ENCODE measurements around the gene NIP7. TPM values are rescaled to one million over a fixed set of nuclear protein-coding genes. Genes with fewer than 3 reads are reported as not detected.
"Not testable (repeated sequence)": the region's sequence is repeated elsewhere in the genome, so short reads cannot be mapped to it uniquely, and the experiment has no call there.

NIP7 gene
- total and polyA plus RNA-seq, 9 of the 15 experiments (the other 6 are each of a cell fraction or from before 2014, with no cell fraction given), result 28.9 to 85.5 (median 72.5) TPM

- TF ChIP-seq ZNF224 (CRISPR knock-in tag; IDR thresholded peaks at IDR 0.05) (no peak), PCBP1 (IDR thresholded peaks at IDR 0.05; ENCODE audit: low read depth, low read length, poor library complexity, severe bottlenecking) (no peak), E2F3 (CRISPR knock-in tag; IDR thresholded peaks at IDR 0.05) (no peak), RCOR1 (IDR thresholded peaks at IDR 0.05; ENCODE audit: borderline replicate concordance in 1 of 2, low read depth in 2 of 2, low read length in 2 of 2) (peak in 1 of 2 experiments; percentile 51; a peak in 1 of 4 replicates), CREBBP (IDR thresholded peaks at IDR 0.05; ENCODE audit: low read depth, low read length) (no peak), ZNF444 (CRISPR knock-in tag; IDR thresholded peaks at IDR 0.05) (no peak), ATF2 (CRISPR knock-in tag; IDR thresholded peaks at IDR 0.05) (no peak), E4F1 (CRISPR knock-in tag; IDR thresholded peaks at IDR 0.05; ENCODE audit: borderline replicate concordance) (no peak), KDM1A (IDR thresholded peaks at IDR 0.05) (no peak), GTF3C2 (IDR thresholded peaks at IDR 0.05; ENCODE audit: borderline replicate concordance, extremely low read depth, insufficient read length) (no peak), U2AF1 (optimal IDR thresholded peaks at IDR 0.05; ENCODE audit: low read depth, low read length) (no peak)
Measured at GRCh38 chr16:69339289-69340094, at the start of gene NIP7, which contains the start of gene COG8 (continued).

GRCh38 chr16:69291657-69292056, 47.9 kb upstream of the NIP7 start:
- H3K4me2 ChIP-seq (ENCODE audit: insufficient read depth, low read length); H3K27ac ChIP-seq (ENCODE audit: extremely low read depth, low read depth, low read length); H3K36me3 ChIP-seq (ENCODE audit: control insufficient read depth, insufficient read depth, low read length); H3K9me1 ChIP-seq (ENCODE audit: control insufficient read depth, insufficient read depth, low read length); in situ Hi-C loops (cut with MboI); CTCF ChIA-PET (ENCODE audit: low intra/inter-chr PET ratio); BruUV-seq (replicated peaks); H3K4me1 ChIP-seq (replicated peaks in 1 of 2; ENCODE audit: control insufficient read depth in 2 of 2, insufficient read depth in 2 of 2, low read length in 2 of 2); FAIRE-seq; DNase-seq (ENCODE audit: extremely low read depth in 1 of 4, low spot score in 3 of 4); H3K4me3 ChIP-seq; intact Hi-C loops (cut with micrococcal nuclease); H3K9me3 ChIP-seq (replicated peaks; ENCODE audit: control insufficient read depth, insufficient read depth, low read depth, low read length); H3K27me3 ChIP-seq (ENCODE audit: control insufficient read depth in 2 of 2, insufficient read depth in 2 of 2, low read length in 2 of 2); H4K20me1 ChIP-seq (replicated peaks; ENCODE audit: control insufficient read depth, insufficient read depth, low read length); ATAC-seq; H3K9ac ChIP-seq (ENCODE audit: insufficient read depth in 1 of 2, low read depth in 2 of 2, low read length in 2 of 2); H3K79me2 ChIP-seq (ENCODE audit: control insufficient read depth, insufficient read depth, low read length); H2AFZ ChIP-seq (ENCODE audit: low read depth, low read length): not testable (repeated sequence)
- POLR2A ChIA-PET, result interaction anchor here (0.6 kb wide), 1 partner anchor 100 kb away, joined by 4 read pairs; no protein-coding TSS in a partner anchor
- WGBS (ENCODE audit: insufficient coverage, low coverage, missing lambda C conversion rate), result 78% methylated on average over 7 of the region's 9 CpGs

All from K562 (cell line).